DMS153 treated with DMSO at 0.1 percent for 48 hours (cell line): Measurements from ENCODE around the gene DNM3.
A peak's percentile ranks its signal among the peaks of the same experiment; 100 is the strongest.

Source experiments
- DNase-seq: peaks from one replicate; lab custom pipeline; 2025; ENCODE audit not compliant: unreplicated experiment; lab: John Stamatoyannopoulos, UW

The DNM3 gene

GRCh38 chr1:172442843-172443565, 601.7 kb downstream of the DNM3 start:
- DNase-seq: no peak

DNA sequence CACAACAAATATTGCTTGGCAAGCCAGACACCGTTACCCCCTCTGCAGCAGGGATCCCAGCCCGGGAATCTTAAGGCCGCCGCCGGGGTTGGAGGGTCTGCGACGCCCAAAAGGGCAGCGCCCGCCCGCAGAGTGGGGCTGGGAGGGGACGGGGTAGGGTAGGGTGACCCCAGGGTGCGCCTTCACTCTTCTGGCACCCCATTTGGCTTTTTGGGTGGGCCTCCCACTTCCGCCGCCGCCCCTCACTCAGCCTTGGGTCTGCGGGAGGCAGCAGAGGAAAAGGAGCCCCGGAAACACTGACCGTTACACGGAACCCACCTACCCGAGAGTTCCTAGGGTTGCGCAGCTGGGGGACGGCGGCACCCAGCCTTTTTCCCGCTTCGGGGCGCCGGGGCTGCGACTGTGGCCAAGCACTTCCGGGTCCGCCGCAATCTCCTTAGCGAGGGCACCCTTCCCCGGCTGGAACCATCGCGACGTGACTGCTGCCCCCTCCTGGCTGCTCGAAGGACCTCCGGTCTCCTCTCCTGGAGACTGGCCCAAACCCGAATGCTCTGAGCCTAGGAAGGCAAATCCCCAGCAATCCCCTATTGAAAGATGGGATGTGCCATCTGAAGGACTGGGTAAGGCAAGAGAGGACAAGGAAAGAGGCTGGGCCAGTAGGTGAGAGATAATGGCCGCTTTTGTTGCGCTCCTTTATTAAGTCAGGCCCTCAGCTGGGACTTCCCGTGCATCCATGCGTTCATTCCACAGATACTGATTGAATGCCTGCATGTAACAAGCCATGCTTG, 602.6 kb downstream of the DNM3 start, which contains the start of gene PIGC:
TSS of gene PIGC (minus strand) at position 404 of the 788 bp plus-strand sequence. CDS start 1,447 bp downstream, outside the sequence.
- DNase-seq: peak; percentile 89

- no peak for DNase-seq
Observed at GRCh38 chr1:172446547-172446946, 605.2 kb downstream of the DNM3 start.

DNA sequence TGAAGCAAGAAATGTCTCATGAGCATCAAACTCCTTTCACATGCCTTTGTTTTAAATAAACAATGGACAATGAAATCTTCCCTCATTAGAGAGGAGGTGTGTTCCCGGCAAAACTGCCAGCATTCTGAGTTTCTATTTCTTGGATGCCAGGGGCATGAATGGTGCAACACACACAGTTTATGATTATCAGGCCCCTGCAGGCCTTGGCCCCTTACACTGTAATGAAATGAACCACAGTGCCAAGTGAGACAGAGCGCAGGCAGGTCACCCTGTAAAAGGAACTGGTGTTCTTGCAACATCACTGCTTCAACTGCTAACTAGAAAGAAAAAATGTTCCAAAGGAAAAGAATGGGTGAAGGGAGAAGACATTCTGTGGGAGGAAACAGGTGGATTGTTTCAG, 606.3 kb downstream of the DNM3 start:
- no peak for DNase-seq

DNA sequence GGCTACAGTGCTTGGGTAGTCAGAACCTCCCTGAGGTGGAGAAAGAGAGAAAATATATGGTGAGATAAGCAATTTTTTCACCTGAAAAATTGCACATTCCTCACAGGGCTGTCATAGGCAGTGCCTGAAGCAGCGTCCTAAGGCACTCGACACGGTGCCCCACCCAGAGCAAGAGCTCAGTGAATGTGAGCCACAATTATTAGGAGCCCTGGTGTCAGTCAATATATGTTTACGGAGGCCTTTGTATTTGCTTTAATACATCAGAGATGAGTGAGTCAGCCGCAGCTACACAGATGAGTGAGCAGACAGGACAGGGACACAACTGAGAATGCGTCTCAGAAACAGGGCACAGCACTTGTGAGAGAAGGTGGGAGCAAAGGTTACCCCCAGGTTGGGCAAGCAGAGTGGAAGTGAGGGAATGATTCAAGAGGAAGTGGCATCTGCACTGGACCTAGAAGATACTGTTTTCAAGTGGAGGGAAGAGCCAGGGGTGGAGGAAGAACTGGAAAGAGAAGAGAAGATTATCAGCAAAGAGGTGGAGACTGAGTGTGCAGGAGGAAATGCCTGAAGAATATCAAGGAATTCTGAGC, 607.8 kb downstream of the DNM3 start:
- DNase-seq: peak; percentile 23

DNA sequence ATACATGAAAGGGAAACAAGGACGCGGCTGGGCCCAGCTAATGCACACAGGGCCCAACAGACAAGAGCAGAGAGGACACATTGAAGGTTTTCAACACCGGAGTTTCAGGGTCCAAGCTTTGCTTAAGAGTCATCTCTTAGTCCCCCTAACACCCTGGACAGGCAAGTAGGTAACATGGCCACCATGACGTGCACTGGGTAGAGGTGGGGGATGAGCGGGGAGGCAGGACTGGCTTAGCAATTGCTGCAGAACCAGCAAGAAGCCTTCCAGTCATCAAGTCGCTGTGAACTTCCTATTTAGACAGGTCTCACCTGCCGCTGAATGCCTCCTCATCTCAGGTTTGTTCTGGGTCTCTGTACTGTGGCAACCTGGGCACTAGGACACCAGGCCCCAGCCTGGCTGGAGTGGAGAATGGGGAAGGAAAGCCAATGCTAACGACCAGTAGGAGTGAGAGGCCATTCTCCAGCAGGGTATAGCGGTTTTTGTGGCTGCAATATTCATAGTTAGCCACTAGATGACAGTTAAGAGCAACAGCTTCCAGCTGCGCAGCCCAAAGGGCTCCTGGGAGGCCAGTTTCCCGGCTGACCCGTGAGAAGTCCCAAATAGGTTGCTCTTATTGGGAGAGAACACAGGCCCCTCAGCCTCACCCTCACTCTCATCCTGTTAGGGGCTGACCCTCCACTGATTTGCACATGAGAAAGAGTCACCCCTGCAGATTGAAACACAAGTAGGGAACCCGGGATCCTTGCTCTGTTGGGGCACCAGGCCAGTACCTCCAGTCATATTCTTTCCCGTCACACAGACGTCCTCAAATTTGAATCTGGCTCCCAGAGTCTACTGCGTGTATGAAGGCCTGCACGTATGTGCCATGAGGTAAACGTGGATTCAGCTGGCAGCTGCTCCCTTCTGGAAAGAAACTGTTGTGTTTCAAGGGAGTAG, 608.6 kb downstream of the DNM3 start:
- no peak for DNase-seq

DNA sequence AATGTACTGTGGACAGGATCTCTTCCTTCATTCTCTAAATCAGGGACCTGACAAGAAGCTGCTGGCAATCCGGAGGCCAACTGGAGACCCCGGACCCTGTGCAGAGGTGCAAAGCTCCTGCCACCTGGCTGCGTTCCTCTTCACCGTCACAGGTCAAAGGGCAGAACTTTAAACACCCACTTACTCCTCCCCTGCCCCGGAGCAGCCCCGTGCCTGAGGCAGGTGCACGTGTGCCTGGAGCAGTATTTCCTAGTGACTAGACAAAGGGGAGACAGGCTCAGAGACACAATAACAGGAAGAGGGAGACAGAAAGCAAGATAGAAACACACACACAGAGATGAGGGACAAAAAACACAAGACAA, 609.2 kb downstream of the DNM3 start:
- DNase-seq: peak; percentile 62

GRCh38 chr1:172451002-172451443, 609.7 kb downstream of the DNM3 start:
- peak; percentile 60 for DNase-seq

- DNase-seq: no peak
Observed at GRCh38 chr1:172452536-172453152, 611.3 kb downstream of the DNM3 start.

DNA sequence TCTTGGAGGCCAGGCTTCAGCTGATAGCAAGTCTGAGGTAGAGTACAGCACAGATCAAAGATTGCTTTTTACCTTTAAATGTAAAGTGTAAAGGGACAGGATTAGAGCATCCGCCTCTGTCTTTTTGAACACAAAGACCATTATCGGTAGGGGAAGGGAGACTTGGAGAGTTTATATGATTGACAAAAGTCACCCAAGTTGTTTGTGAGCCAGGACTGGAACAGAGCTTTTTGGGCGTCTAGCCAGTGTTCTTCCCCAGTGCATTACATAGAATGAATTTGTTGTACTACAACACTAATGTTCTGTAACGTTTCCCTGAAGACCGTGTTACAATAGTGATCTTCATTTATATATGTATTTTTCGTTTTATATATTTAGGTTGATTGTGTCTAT, 611.9 kb downstream of the DNM3 start:
- no peak for DNase-seq

- DNase-seq: no peak
Observed at GRCh38 chr1:172453607-172454006, 612.3 kb downstream of the DNM3 start.

DNA sequence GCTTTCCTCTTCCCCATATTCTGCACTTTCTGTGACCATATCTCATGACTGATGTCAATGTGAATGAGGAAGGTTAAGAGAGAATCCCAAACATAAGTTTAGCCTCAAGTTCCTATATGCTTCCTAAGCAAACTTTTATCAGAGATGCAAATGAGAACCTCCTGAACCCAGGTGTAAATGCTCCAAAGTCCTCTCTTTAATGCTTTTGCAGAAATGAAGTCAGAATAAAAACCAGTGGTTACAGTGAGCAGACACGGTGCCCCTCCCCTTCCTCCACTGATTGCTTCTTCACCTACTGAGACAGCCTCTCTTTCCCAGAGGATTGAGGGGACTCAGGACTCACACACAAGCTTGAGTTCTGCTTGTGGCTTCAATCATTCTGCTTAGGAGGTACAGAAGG, 614.2 kb downstream of the DNM3 start:
- no peak for DNase-seq

DNA sequence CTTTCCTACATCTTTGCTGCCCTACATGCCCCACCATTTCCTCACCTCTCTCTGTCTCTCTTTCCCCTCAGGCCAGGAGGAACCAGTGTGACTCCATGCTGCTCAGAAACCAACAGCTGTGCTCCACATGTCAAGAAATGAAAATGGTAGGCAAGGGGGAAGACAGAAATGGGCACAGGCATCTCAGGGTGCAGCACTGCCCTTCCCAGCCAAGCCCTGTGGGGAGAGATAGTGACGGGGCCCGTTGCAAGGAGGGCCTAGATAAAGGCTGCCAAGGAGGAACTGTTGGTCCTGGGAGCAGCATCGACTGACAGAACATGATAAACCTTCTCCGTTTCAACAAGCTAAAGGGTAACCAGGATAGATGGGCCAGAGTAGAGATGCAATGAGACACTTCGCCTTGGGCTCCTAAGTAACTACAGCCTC, 615.1 kb downstream of the DNM3 start:
- no peak for DNase-seq

GRCh38 chr1:172457479-172458130, 616.3 kb downstream of the DNM3 start:
- no peak for DNase-seq

- no peak for DNase-seq
Observed at GRCh38 chr1:172460177-172460576, 618.9 kb downstream of the DNM3 start.

DNA sequence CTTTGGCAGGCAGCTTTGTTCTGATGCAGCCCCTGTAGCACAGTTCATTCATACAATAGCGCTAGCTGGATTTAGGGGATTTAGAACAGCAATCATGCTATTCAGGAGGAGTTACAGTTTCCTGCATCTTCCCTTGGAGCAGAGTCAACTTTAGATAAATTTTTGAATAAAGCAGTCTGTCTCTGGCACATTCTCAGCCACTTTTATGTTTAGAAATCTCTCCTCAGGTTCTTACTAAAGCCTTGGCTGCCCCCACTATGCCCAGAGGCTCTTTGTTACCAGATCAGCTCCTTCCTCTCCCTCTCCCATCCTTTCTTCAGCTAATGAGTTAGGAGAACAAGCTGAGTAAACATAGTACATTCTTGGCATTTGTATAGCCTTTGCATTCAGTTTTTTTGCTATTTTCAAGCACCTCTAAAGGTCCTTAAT, 619.6 kb downstream of the DNM3 start:
- DNase-seq: no peak
